ENCODE results near the gene GLI2.

The GLI2 gene

GRCh38 chr2:120710256-120710655 lies 25.4 kb upstream of the GLI2 start:
- H3K4me3 ChIP-seq (ENCODE audit: low read depth, low read length), result no peak overlapping the region
- TF ChIP-seq CTCF (IDR thresholded peaks at IDR 0.05; ENCODE audit: borderline replicate concordance, insufficient read depth, low read depth, low read length), result no peak

GRCh38 chr2:120711694-120712093 lies 24.0 kb upstream of the GLI2 start:
- TF ChIP-seq CTCF (IDR thresholded peaks at IDR 0.05; ENCODE audit: borderline replicate concordance, insufficient read depth, low read depth, low read length), result no peak

GRCh38 chr2:120712180-120712681 lies 23.4 kb upstream of the GLI2 start:
- H3K4me3 ChIP-seq (ENCODE audit: low read depth, low read length), result no peak overlapping the region
- TF ChIP-seq CTCF (IDR thresholded peaks at IDR 0.05; ENCODE audit: borderline replicate concordance, insufficient read depth, low read depth, low read length), result no peak

More at GRCh38 chr2:120711694-120712093, 24.0 kb upstream of the GLI2 start:
- no peak overlapping the region for H3K4me3 ChIP-seq (ENCODE audit: low read depth, low read length)

- no peak for TF ChIP-seq CTCF (IDR thresholded peaks at IDR 0.05; ENCODE audit: borderline replicate concordance, insufficient read depth, low read depth, low read length)
Measured at GRCh38 chr2:120715353-120715752, 20.3 kb upstream of the GLI2 start.

GRCh38 chr2:120715941-120716340 lies 19.7 kb upstream of the GLI2 start:
- no peak overlapping the region for H3K4me3 ChIP-seq (ENCODE audit: low read depth, low read length)
- no peak for TF ChIP-seq CTCF (IDR thresholded peaks at IDR 0.05; ENCODE audit: borderline replicate concordance, insufficient read depth, low read depth, low read length)

More at GRCh38 chr2:120715353-120715752, 20.3 kb upstream of the GLI2 start:
- no peak overlapping the region for H3K4me3 ChIP-seq (ENCODE audit: low read depth, low read length)

GRCh38 chr2:120716641-120717585 lies 18.8 kb upstream of the GLI2 start:
- TF ChIP-seq CTCF (IDR thresholded peaks at IDR 0.05; ENCODE audit: borderline replicate concordance, insufficient read depth, low read depth, low read length), result no peak
- H3K4me3 ChIP-seq (ENCODE audit: low read depth, low read length), result no peak overlapping the region

- TF ChIP-seq CTCF (IDR thresholded peaks at IDR 0.05; ENCODE audit: borderline replicate concordance, insufficient read depth, low read depth, low read length), result no peak
Measured at GRCh38 chr2:120719491-120719890, 16.2 kb upstream of the GLI2 start.

More at GRCh38 chr2:120719491-120719890, 16.2 kb upstream of the GLI2 start:
- no peak overlapping the region for H3K4me3 ChIP-seq (ENCODE audit: low read depth, low read length)

Measured in GM12875 (cell line).